ENCODE results near the gene CISD1.

GRCh38 chr10:58267713-58268453 lies 1.1 kb upstream of the CISD1 start, which contains the start of gene IPMK:
- TF ChIP-seq, protein P1, sequence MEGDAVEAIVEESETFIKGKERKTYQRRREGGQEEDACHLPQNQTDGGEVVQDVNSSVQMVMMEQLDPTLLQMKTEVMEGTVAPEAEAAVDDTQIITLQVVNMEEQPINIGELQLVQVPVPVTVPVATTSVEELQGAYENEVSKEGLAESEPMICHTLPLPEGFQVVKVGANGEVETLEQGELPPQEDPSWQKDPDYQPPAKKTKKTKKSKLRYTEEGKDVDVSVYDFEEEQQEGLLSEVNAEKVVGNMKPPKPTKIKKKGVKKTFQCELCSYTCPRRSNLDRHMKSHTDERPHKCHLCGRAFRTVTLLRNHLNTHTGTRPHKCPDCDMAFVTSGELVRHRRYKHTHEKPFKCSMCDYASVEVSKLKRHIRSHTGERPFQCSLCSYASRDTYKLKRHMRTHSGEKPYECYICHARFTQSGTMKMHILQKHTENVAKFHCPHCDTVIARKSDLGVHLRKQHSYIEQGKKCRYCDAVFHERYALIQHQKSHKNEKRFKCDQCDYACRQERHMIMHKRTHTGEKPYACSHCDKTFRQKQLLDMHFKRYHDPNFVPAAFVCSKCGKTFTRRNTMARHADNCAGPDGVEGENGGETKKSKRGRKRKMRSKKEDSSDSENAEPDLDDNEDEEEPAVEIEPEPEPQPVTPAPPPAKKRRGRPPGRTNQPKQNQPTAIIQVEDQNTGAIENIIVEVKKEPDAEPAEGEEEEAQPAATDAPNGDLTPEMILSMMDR (IDR thresholded peaks at IDR 0.05), result no peak
- TF ChIP-seq POLR2AphosphoS5 (IDR thresholded peaks at IDR 0.05), result peak; percentile 68
